Mammary epithelial cell (primary cell): Measurements from ENCODE around the gene ZSWIM4.

Experiments used
- EZH2 ChIP-seq: IDR thresholded peaks from 2 replicates; pipeline ENCODE4 v1.6.1; 2012; ENCODE audit warnings: low read length, inconsistent platforms, borderline replicate concordance
- TF ChIP-seq, protein P1 (sequence below), 2 donors: IDR thresholded peaks in 1 of 2; conservative IDR thresholded peaks in 1 of 2; 2 replicates each; pipeline ENCODE4 v1.5.1; 2011 to 2012; ENCODE audit warnings: inconsistent platforms in 2 of 2, low read length in 2 of 2, mild to moderate bottlenecking in 2 of 2, control low read depth in 1 of 2, low read depth in 1 of 2; ENCODE audit not compliant: insufficient read depth in 1 of 2; ENCODE audit errors: extremely low read depth in 1 of 2

GRCh38 chr19:13864046-13864666, 68.9 kb downstream of the ZSWIM4 start:
- TF ChIP-seq, protein P1, sequence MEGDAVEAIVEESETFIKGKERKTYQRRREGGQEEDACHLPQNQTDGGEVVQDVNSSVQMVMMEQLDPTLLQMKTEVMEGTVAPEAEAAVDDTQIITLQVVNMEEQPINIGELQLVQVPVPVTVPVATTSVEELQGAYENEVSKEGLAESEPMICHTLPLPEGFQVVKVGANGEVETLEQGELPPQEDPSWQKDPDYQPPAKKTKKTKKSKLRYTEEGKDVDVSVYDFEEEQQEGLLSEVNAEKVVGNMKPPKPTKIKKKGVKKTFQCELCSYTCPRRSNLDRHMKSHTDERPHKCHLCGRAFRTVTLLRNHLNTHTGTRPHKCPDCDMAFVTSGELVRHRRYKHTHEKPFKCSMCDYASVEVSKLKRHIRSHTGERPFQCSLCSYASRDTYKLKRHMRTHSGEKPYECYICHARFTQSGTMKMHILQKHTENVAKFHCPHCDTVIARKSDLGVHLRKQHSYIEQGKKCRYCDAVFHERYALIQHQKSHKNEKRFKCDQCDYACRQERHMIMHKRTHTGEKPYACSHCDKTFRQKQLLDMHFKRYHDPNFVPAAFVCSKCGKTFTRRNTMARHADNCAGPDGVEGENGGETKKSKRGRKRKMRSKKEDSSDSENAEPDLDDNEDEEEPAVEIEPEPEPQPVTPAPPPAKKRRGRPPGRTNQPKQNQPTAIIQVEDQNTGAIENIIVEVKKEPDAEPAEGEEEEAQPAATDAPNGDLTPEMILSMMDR (conservative IDR thresholded peaks at IDR 0.05 in 1 of 2, IDR thresholded peaks at IDR 0.05 in 1 of 2; ENCODE audit: extremely low read depth in 1 of 2, insufficient read depth in 1 of 2, low read depth in 1 of 2, low read length in 2 of 2) = no peak
- TF ChIP-seq EZH2 = no peak
